OCI-LY3 (cell line): Measurements from ENCODE around the gene SNED1.

Experiments used
- H2AFZ ChIP-seq: fragments of 200-600, 300-600 bp; shearing (Covaris generic); 2 replicates; pipeline ENCODE4 v1.6.0; 2014; ENCODE audit warnings: antibody characterized with exemption, low read depth, low read length
- H3K27ac ChIP-seq: fragments of 200-600, 300-600 bp; sonication (generic); 2 replicates; pipeline ENCODE4 v1.5.1; 2014; ENCODE audit warnings: mild to moderate bottlenecking, low read length, moderate library complexity, mixed read lengths
- H3K27me3 ChIP-seq: fragments of 200-600, 300-600 bp; sonication (generic); 2 replicates; pipeline ENCODE4 v1.6.1; 2014; ENCODE audit warnings: low read depth, low read length, mixed read lengths
- H3K36me3 ChIP-seq: fragments of 200-600, 300-600 bp; sonication (generic); replicated peaks from 2 replicates; pipeline ENCODE3; 2014; ENCODE audit warnings: low read depth, low read length, mixed read lengths
- H3K4me1 ChIP-seq: fragments of 300-600, 200-600 bp; sonication (generic); 2 replicates; pipeline ENCODE4 v1.6.1; 2014; ENCODE audit warnings: low read length, mixed read lengths
- H3K4me2 ChIP-seq: fragments of 200-600, 300-600 bp; sonication (generic); 2 replicates; pipeline ENCODE4 v1.6.1; 2014; ENCODE audit warnings: low read length, mixed read lengths
- H3K4me3 ChIP-seq: fragments of 300-600, 200-600 bp; sonication (generic); 2 replicates; pipeline ENCODE4 v1.5.1; 2014; ENCODE audit warnings: antibody characterized with exemption, mild to moderate bottlenecking, low read length, moderate library complexity
- H3K79me2 ChIP-seq: fragments of 300-600, 200-600 bp; shearing (Covaris generic); 2 replicates; pipeline ENCODE4 v1.6.1; 2014; ENCODE audit warnings: mild to moderate bottlenecking, low read length, mixed read lengths
- H3K9ac ChIP-seq: fragments of 300-600, 200-600 bp; shearing (Covaris generic); 2 replicates; pipeline ENCODE4 v1.6.0; 2014; ENCODE audit warnings: mild to moderate bottlenecking, low read length, moderate library complexity
- H3K9me3 ChIP-seq: fragments of 200-600, 300-600 bp; shearing (Covaris generic); 2 replicates; pipeline ENCODE4 v1.6.1; 2014; ENCODE audit warnings: low read length, mixed read lengths; ENCODE audit not compliant: insufficient read depth
- H4K20me1 ChIP-seq: fragments of 200-600, 300-600 bp; sonication (generic); 2 replicates; pipeline ENCODE4 v1.6.1; 2016; ENCODE audit warnings: low read length, mixed read lengths; ENCODE audit not compliant: insufficient read depth
- CTCF ChIP-seq: fragments of 200-600, 300-600 bp; sonication (generic); IDR thresholded peaks from 2 replicates; pipeline ENCODE4 v1.5.1; 2014; ENCODE audit warnings: antibody characterized with exemption, low read length, low read depth
- EZH2phosphoT487 ChIP-seq: fragments of 200-600 bp; shearing (Covaris generic); IDR thresholded peaks from 2 replicates; pipeline ENCODE4 v1.6.1; 2018; ENCODE audit warnings: antibody characterized with exemption, mixed run types, low read depth

SNED1 gene

GRCh38 chr2:241035818-241036396 lies 37.5 kb downstream of the SNED1 start:
- no peak overlapping the region for H3K4me3 ChIP-seq
- H3K9me3 ChIP-seq, result no peaks in the 10 kb centered on the region
- H2AFZ ChIP-seq, result no peak overlapping the region
- no peaks in the 10 kb centered on the region for H3K79me2 ChIP-seq
- no peak overlapping the region for H3K9ac ChIP-seq
- no peaks in the 10 kb centered on the region for H4K20me1 ChIP-seq
- H3K36me3 ChIP-seq, result no peaks in the 10 kb centered on the region
- H3K4me2 ChIP-seq, result no peak overlapping the region
- no peak overlapping the region for H3K27ac ChIP-seq
- H3K4me1 ChIP-seq, result peaks cover 7% of the 10 kb centered on the region
- no peaks in the 10 kb centered on the region for H3K27me3 ChIP-seq
- TF ChIP-seq CTCF (no peak), EZH2phosphoT487 (no peak)

GRCh38 chr2:241036397-241036963 lies 38.1 kb downstream of the SNED1 start:
- Histone ChIP-seq H3K79me2 (no peaks in the 10 kb centered on the region), H3K36me3 (no peaks in the 10 kb centered on the region), H4K20me1 (no peaks in the 10 kb centered on the region), H3K9ac (peak overlapping the region; percentile 37; the same call in 1 of the 2 replicates), H3K4me1 (peaks cover 13% of the 10 kb centered on the region), H3K4me2 (peak overlapping the region; percentile 55), H3K9me3 (no peaks in the 10 kb centered on the region), H3K4me3 (peak overlapping the region; percentile 72), H3K27me3 (no peaks in the 10 kb centered on the region), H2AFZ (0 out of 2 replicates have a peak overlapping the region, but pooled peaks have one; percentile 13), H3K27ac (no peak overlapping the region)
- TF ChIP-seq CTCF (no peak), EZH2phosphoT487 (no peak)

- Histone ChIP-seq H3K36me3 (no peaks in the 10 kb centered on the region), H3K27me3 (no peaks in the 10 kb centered on the region), H4K20me1 (no peaks in the 10 kb centered on the region), H3K79me2 (no peaks in the 10 kb centered on the region), H3K4me3 (peak overlapping the region; percentile 72), H2AFZ (0 out of 2 replicates have a peak overlapping the region, but pooled peaks have one; percentile 13), H3K9me3 (no peaks in the 10 kb centered on the region), H3K9ac (peak overlapping the region; percentile 37), H3K27ac (no peak overlapping the region), H3K4me1 (peaks cover 18% of the 10 kb centered on the region), H3K4me2 (peak overlapping the region; percentile 55)
- TF ChIP-seq CTCF (no peak), EZH2phosphoT487 (no peak)
These were observed 38.6 kb downstream of the SNED1 start for GRCh38 chr2:241036964-241037421.

- peak overlapping the region; percentile 37 for H3K9ac ChIP-seq
- H3K4me1 ChIP-seq, result peaks cover 23% of the 10 kb centered on the region
These were observed 39.1 kb downstream of the SNED1 start for GRCh38 chr2:241037498-241037897.

More at GRCh38 chr2:241037498-241037897, 39.1 kb downstream of the SNED1 start:
- Histone ChIP-seq H3K4me3 (peak overlapping the region; percentile 72), H3K27me3 (no peaks in the 10 kb centered on the region), H3K79me2 (no peaks in the 10 kb centered on the region), H2AFZ (no peak overlapping the region), H4K20me1 (no peaks in the 10 kb centered on the region), H3K4me2 (peak overlapping the region; percentile 55), H3K27ac (no peak overlapping the region), H3K9me3 (no peaks in the 10 kb centered on the region), H3K36me3 (no peaks in the 10 kb centered on the region)
- no peak for TF ChIP-seq CTCF
- no peak for TF ChIP-seq EZH2phosphoT487
